GM12878 (cell line): ENCODE data around the gene CXXC5. TPM values are rescaled to one million over a fixed set of nuclear protein-coding genes. Genes with fewer than 3 reads are reported as not detected.

Source experiments
- ATAC-seq: fragments of 200-7000 bp; cut with Tn5 transposase; 3 replicates; pipeline ENCODE4 v1.9.1; 2020; ENCODE audit warnings: mild to moderate bottlenecking, moderate library complexity
- BruUV-seq: library from RNA; stranded (reverse); fragments of 400-500 nt; replicated peaks from 2 replicates; lab custom pipeline; 2021; lab: Mats Ljungman, UMichigan
- CTCF ChIA-PET: fragments of 300-600 bp; sonication (Branson Sonifier 250); formaldehyde crosslinking; extraction: SDS; loops from one replicate; lab custom pipeline; 2021; ENCODE audit warnings: inconsistent platforms; lab: Yijun Ruan, JAX
- POLR2A ChIA-PET: fragments of 350-600 bp; formaldehyde crosslinking; extraction: SDS; loops from one replicate; lab custom pipeline; 2021; ENCODE audit warnings: inconsistent platforms; lab: Charles Lee
- RAD21 ChIA-PET: fragments of 300-600 bp; sonication (Branson Sonifier 250); formaldehyde crosslinking; loops from one replicate; lab custom pipeline; 2023; ENCODE audit warnings: antibody characterized with exemption; ENCODE audit not compliant: unreplicated experiment; lab: Charles Lee
- SMC1A ChIA-PET: fragments of 300-600 bp; sonication (Branson Sonifier 250); formaldehyde crosslinking; loops from one replicate; lab custom pipeline; 2023; ENCODE audit not compliant: unreplicated experiment, uncharacterized antibody; lab: Charles Lee
- DNase-seq: peaks from one replicate; pipeline ENCODE4 v3.0.0-alpha.2; 2011; ENCODE audit warnings: low read depth, low spot score
- FAIRE-seq: peaks from 3 replicates; lab custom pipeline; 2011; peaks lifted over from hg19 to GRCh38; lab: Jason Lieb, UNC
- H2AFZ ChIP-seq: 2 replicates; pipeline ENCODE4 v1.6.0; 2011; ENCODE audit warnings: low read depth, low read length, control low read depth; ENCODE audit not compliant: control insufficient read depth
- H3K27ac ChIP-seq: 2 replicates; pipeline ENCODE4 v1.5.1; 2011; ENCODE audit warnings: control low read depth; ENCODE audit not compliant: control insufficient read depth, insufficient read depth
- H3K27me3 ChIP-seq, 2 experiments: replicated peaks in 1 of 2; 2 replicates each; pipeline versions ENCODE4 v1.6.0 to v1.6.1; 2011; ENCODE audit warnings: low read length in 1 of 2; ENCODE audit not compliant: control insufficient read depth in 2 of 2, insufficient read depth in 2 of 2
- H3K36me3 ChIP-seq, 2 experiments: 2 replicates each; pipeline ENCODE4 v1.5.1; 2011; ENCODE audit warnings: low read length in 1 of 2; ENCODE audit not compliant: control insufficient read depth in 2 of 2, insufficient read depth in 2 of 2
- H3K4me1 ChIP-seq: 2 replicates; pipeline ENCODE4 v1.6.1; 2011; ENCODE audit warnings: mild to moderate bottlenecking, low read length, moderate library complexity, mixed read lengths; ENCODE audit not compliant: control insufficient read depth, insufficient read depth
- H3K4me2 ChIP-seq: 2 replicates; pipeline ENCODE4 v1.6.0; 2011; ENCODE audit warnings: control low read depth; ENCODE audit not compliant: control insufficient read depth, insufficient read depth
- H3K4me3 ChIP-seq: fragments of 200-600 bp; sonication (generic); 2 replicates; pipeline ENCODE4 v1.5.1; 2016
- H3K79me2 ChIP-seq: 2 replicates; pipeline ENCODE4 v1.6.0; 2011; ENCODE audit warnings: low read length; ENCODE audit not compliant: control insufficient read depth, insufficient read depth
- H3K9ac ChIP-seq: 2 replicates; pipeline ENCODE4 v1.8.0; 2011; ENCODE audit warnings: low read length, control low read depth, mixed read lengths; ENCODE audit not compliant: control insufficient read depth, insufficient read depth
- H3K9me3 ChIP-seq: replicated peaks from 3 replicates; pipeline ENCODE4 v1.5.1; 2011; ENCODE audit warnings: mild to moderate bottlenecking, low read length; ENCODE audit not compliant: control insufficient read depth, insufficient read depth
- H4K20me1 ChIP-seq: 2 replicates; pipeline ENCODE4 v1.6.0; 2011; ENCODE audit not compliant: control insufficient read depth, insufficient read depth
- CTCF ChIP-seq, 3 experiments: IDR thresholded peaks in 2 of 3; conservative IDR thresholded peaks in 1 of 3; 2 replicates each; pipeline ENCODE4 v1.5.1; 2011; ENCODE audit warnings: low read depth in 3 of 3, low read length in 3 of 3, mild to moderate bottlenecking in 3 of 3, control low read depth in 2 of 3, moderate library complexity in 2 of 3, inconsistent platforms in 1 of 3, mixed read lengths in 1 of 3; ENCODE audit not compliant: control insufficient read depth in 2 of 3, insufficient read depth in 1 of 3; ENCODE audit errors: extremely low read depth in 1 of 3
- MTA3 ChIP-seq: IDR thresholded peaks from 2 replicates; pipeline ENCODE4 v1.6.1; 2012; ENCODE audit warnings: low read length, inconsistent platforms, borderline replicate concordance
- NKRF ChIP-seq: fragments of 450-650 bp; conservative IDR thresholded peaks from 2 replicates; pipeline ENCODE4 v1.6.1; 2017; ENCODE audit warnings: mild to moderate bottlenecking, moderate library complexity
- SKIL ChIP-seq: fragments of 450-650 bp; IDR thresholded peaks from 2 replicates; pipeline ENCODE4 v1.6.1; 2017; ENCODE audit warnings: mild to moderate bottlenecking, low read depth, inconsistent platforms; ENCODE audit not compliant: poor library complexity, severe bottlenecking
- STAT3 ChIP-seq: IDR thresholded peaks from 2 replicates; pipeline ENCODE4 v1.6.1; 2011; ENCODE audit warnings: low read depth, low read length, improper control_type of control experiment
- ZSCAN29 ChIP-seq: fragments of 450-650 bp; IDR thresholded peaks from 2 replicates; pipeline ENCODE4 v1.6.1; 2017; ENCODE audit warnings: mild to moderate bottlenecking, moderate library complexity
- WGBS: methylation state at CpG from one replicate; pipeline ENCODE4 v1.1.6; 2016; ENCODE audit warnings: low lambda C conversion rate; ENCODE audit not compliant: insufficient replicate concordance, insufficient coverage; ENCODE audit errors: missing lambda C conversion rate; 5-methylcytosine and 5-hydroxymethylcytosine counted together
- in situ Hi-C: fragments of 300-500 bp; cut with MboI; formaldehyde crosslinking; loops from 9 replicates; pipeline ENCODE4 v1.14.3; 2018; ENCODE audit warnings: mixed read lengths
- intact Hi-C: fragments of 100-400 bp; cut with micrococcal nuclease; formaldehyde crosslinking; loops from one replicate; pipeline ENCODE4 v1.14.2; 2022; ENCODE audit not compliant: unreplicated experiment
- polyA plus RNA-seq, 11 experiments: library from polyadenylated mRNA; depleted of rRNA in 4 of 11; unstranded in 6 of 11; stranded (reverse) in 5 of 11; fragments of >200 nt; fragmentation: Nextera tagmentation in 4 of 11; fragmentation: Illumina TruSeq in 1 of 11; extraction: Ambion mirVana in 4 of 11; extraction: Trizol in 1 of 11; gene quantifications; 1 replicate in 1 of 11; 2 replicates in 10 of 11; pipeline versions ENCODE4 v1.2.1 to v1.2.3, GENCODE V29; 2011 to 2016; ENCODE audit warnings: inconsistent platforms in 2 of 11, missing spikeins in 2 of 11, low read depth in 1 of 11
- total RNA-seq, 4 experiments: library from RNA; depleted of rRNA in 3 of 4; stranded (reverse); fragments of >200 nt in 3 of 4; fragmentation: Illumina TruSeq in 1 of 4; extraction: Trizol in 1 of 4; gene quantifications; 2 replicates each; pipeline versions ENCODE4 v1.2.1 to v1.2.3, GENCODE V29; 2013 to 2021

The CXXC5 gene
- total and polyA plus RNA-seq, 10 of the 15 experiments (the other 5 are each of a cell fraction or from before 2014, with no cell fraction given), result 1.8 to 90.8 (median 40.7) TPM

- ATAC-seq, result no peak
Measured at GRCh38 chr5:139654871-139655491, 6.8 kb downstream of the CXXC5 start.

More at GRCh38 chr5:139654871-139655491, 6.8 kb downstream of the CXXC5 start:
- POLR2A ChIA-PET, result interaction anchor here (0.6 to 6.8 kb wide), 10 partner anchors 8 to 405 kb away, joined by 3 to 127 read pairs (median 7); no protein-coding TSS in a partner anchor
- RAD21 ChIA-PET, result interaction anchor here (0.8 to 10.9 kb wide), 9 partner anchors 12 to 125 kb away, joined by 3 to 265 read pairs (median 4); no protein-coding TSS in a partner anchor
- Histone ChIP-seq H3K9ac (peak overlapping the region; percentile 40; the same call in 1 of the 2 replicates), H3K4me3 (peak overlapping the region; percentile 66; the same call in 1 of the 2 replicates), H4K20me1 (0 out of 2 replicates have a peak, but pooled peaks cover 4% of the 10 kb centered on the region), H3K27ac (peak overlapping the region; percentile 91), H3K79me2 (peaks cover 95% of the 10 kb centered on the region), H3K4me2 (peak overlapping the region; percentile 98; the same call in 1 of the 2 replicates), H3K9me3 (no peaks in the 10 kb centered on the region), H3K27me3 (no peaks in the 10 kb centered on the region), H3K4me1 (peaks cover 81% of the 10 kb centered on the region), H2AFZ (no peak overlapping the region), H3K36me3 (no peaks in the 10 kb centered on the region; a peak in 2 of 4 replicates)
- in situ Hi-C loops, result no loop called here
- FAIRE-seq (no peak), DNase-seq (no peak)
- WGBS, result 66% methylated on average over 10 of the region's 13 CpGs
- TF ChIP-seq ZSCAN29, result no peak
- TF ChIP-seq MTA3, result no peak
- TF ChIP-seq SKIL, result no peak
- no peak for TF ChIP-seq NKRF
- TF ChIP-seq CTCF (IDR thresholded peaks at IDR 0.05 in 2 of 3, conservative IDR thresholded peaks at IDR 0.05 in 1 of 3; ENCODE audit: control insufficient read depth in 2 of 3, extremely low read depth in 1 of 3, insufficient read depth in 1 of 3, low read depth in 3 of 3, low read length in 3 of 3), result peak in 1 of 3 experiments; percentile 3; a peak in 1 of 6 replicates
- TF ChIP-seq STAT3, result no peak
- intact Hi-C loops, result loop anchor here (5.0 kb wide), 2 partner anchors 37 to 92 kb away; no protein-coding TSS in a partner anchor
- SMC1A ChIA-PET, result interaction anchor here (1.1 to 9.6 kb wide), 7 partner anchors 11 to 109 kb away, joined by 3 to 175 read pairs (median 4); no protein-coding TSS in a partner anchor
- CTCF ChIA-PET, result interaction anchor here (1.0 to 9.3 kb wide), 8 partner anchors 11 to 236 kb away, joined by 3 to 201 read pairs (median 10); no protein-coding TSS in a partner anchor
- no TSS peak for BruUV-seq
